CD4-positive, CD25-positive, alpha-beta regulatory T cell (primary cell): Measurements from ENCODE around the gene FOXJ3. TPM values are rescaled to one million over a fixed set of nuclear protein-coding genes. Genes with fewer than 3 reads are reported as not detected.
"Not testable (repeated sequence)": the region's sequence is repeated elsewhere in the genome, so short reads cannot be mapped to it uniquely, and the experiment has no call there.

ENCODE experiments used
- ATAC-seq, 2 donors: fragments of 150-1000 bp; cut with Tn5 transposase; one replicate each; pipeline ENCODE4 v1.10.0; 2021; ENCODE audit warnings: low read depth in 2 of 2, moderate number of reproducible peaks in 2 of 2, moderate library complexity in 1 of 2
- DNase-seq, 3 donors: peaks; one replicate each; pipeline versions ENCODE4 v3.0.0 to v3.0.0-alpha.2; 2012 to 2022; ENCODE audit warnings: mixed read lengths in 1 of 3
- H3K27ac ChIP-seq: one replicate; pipeline ENCODE4 v1.7.0; 2013; ENCODE audit warnings: mild to moderate bottlenecking, low read length; ENCODE audit not compliant: insufficient read depth, poor library complexity, severe bottlenecking
- H3K27me3 ChIP-seq: one replicate; pipeline ENCODE4 v1.7.0; 2013; ENCODE audit warnings: low read length; ENCODE audit not compliant: control insufficient read depth, insufficient read depth
- H3K36me3 ChIP-seq: one replicate; pipeline ENCODE4 v1.7.0; 2013; ENCODE audit warnings: mild to moderate bottlenecking, low read length, moderate library complexity; ENCODE audit not compliant: control insufficient read depth, insufficient read depth
- H3K4me1 ChIP-seq: 2 replicates; pipeline ENCODE4 v1.7.0; 2013; ENCODE audit warnings: mild to moderate bottlenecking, low read length; ENCODE audit not compliant: insufficient read depth, control insufficient read depth, poor library complexity, severe bottlenecking
- H3K4me3 ChIP-seq: one replicate; pipeline ENCODE4 v1.7.0; 2013; ENCODE audit warnings: low read depth, mild to moderate bottlenecking, low read length, moderate library complexity
- H3K9me3 ChIP-seq, 2 experiments: 1 replicate in 1 of 2; 2 replicates in 1 of 2; pipeline ENCODE4 v1.7.0; 2013; ENCODE audit warnings: low read length in 2 of 2, mild to moderate bottlenecking in 1 of 2, moderate library complexity in 1 of 2; ENCODE audit not compliant: control insufficient read depth in 2 of 2
- H3K27ac Mint-ChIP-seq, 3 donors: one replicate each; pipeline ENCODE4 v1.8.0; 2020 to 2022; ENCODE audit warnings: mild to moderate bottlenecking in 3 of 3, mixed read lengths in 3 of 3, moderate library complexity in 2 of 3
- H3K27me3 Mint-ChIP-seq: one replicate; pipeline ENCODE4 v1.8.0; 2022; ENCODE audit warnings: mild to moderate bottlenecking, mixed read lengths
- H3K36me3 Mint-ChIP-seq: one replicate; pipeline ENCODE4 v1.8.0; 2020; ENCODE audit warnings: mixed read lengths
- H3K4me1 Mint-ChIP-seq, 4 donors: one replicate each; pipeline ENCODE4 v1.8.0; 2020 to 2022; ENCODE audit warnings: mixed read lengths in 4 of 4, mild to moderate bottlenecking in 1 of 4
- H3K4me3 Mint-ChIP-seq, 4 donors: one replicate each; pipeline ENCODE4 v1.8.0; 2020 to 2022; ENCODE audit warnings: mild to moderate bottlenecking in 4 of 4, mixed read lengths in 4 of 4, moderate library complexity in 3 of 4
- H3K9me3 Mint-ChIP-seq, 7 donors: one replicate each; pipeline ENCODE4 v1.8.0; 2020 to 2022; ENCODE audit warnings: mixed read lengths in 7 of 7, mild to moderate bottlenecking in 3 of 7, moderate library complexity in 2 of 7
- polyA plus RNA-seq, 4 donors: library from polyadenylated mRNA; unstranded; fragments of 300-500 nt; fragmentation: Illumina TruSeq; gene quantifications; one replicate each; pipeline ENCODE4 v1.2.3, GENCODE V29; 2021
- total RNA-seq: library from RNA; stranded (reverse); gene quantifications from one replicate; pipeline ENCODE4 v1.2.3, GENCODE V29; 2022

Gene FOXJ3
- total and polyA plus RNA-seq, 5 donors from 2014 or later: 21.0 to 68.6 (median 37.1) TPM

DNA sequence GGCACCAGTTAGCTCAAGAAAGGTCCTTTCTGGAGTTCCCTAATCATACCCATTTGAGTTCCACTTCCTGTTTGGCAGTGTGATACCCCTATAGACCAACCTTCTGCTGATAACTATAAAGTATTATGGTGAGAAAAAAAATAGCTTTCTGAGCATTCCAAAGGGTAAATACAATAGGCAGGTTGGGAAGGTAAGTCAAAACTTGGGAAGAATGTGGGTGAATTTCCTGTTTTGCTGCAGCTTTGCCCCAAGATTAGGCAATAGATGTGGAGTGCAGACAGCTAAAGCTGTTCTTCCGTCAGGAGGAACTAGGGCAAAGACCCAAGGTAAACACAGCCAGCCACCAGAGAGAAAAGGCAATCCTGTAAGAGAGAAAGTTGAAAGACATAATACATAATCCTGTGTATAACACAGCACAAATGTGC is 120.6 kb downstream of the FOXJ3 start:
- H3K4me1 Mint-ChIP-seq: peaks cover 17 to 38% (median 35%) of the 10 kb centered on the region in 4 donors
- peaks cover 0 to 17% (median 4%) of the 10 kb centered on the region in 7 donors for H3K9me3 Mint-ChIP-seq
- no peak overlapping the region for H3K27ac Mint-ChIP-seq
- Histone ChIP-seq H3K4me1 (no peaks in the 10 kb centered on the region), H3K27ac (no peak overlapping the region), H3K9me3 (peaks cover 6 to 16% of the 10 kb centered on the region in 2 experiments), H3K36me3 (peaks cover 13% of the 10 kb centered on the region), H3K27me3 (no peaks in the 10 kb centered on the region), H3K4me3 (no peak overlapping the region)
- no peaks in the 10 kb centered on the region for H3K27me3 Mint-ChIP-seq
- H3K36me3 Mint-ChIP-seq: peaks cover 53% of the 10 kb centered on the region
- DNase-seq: no peak
- ATAC-seq: no peak
- no peak overlapping the region for H3K4me3 Mint-ChIP-seq

- Histone ChIP-seq H3K4me1 (no peaks in the 10 kb centered on the region), H3K36me3 (peaks cover 13% of the 10 kb centered on the region), H3K9me3 (peaks cover 6 to 16% of the 10 kb centered on the region in 2 experiments), H3K27ac (no peak overlapping the region), H3K27me3 (no peaks in the 10 kb centered on the region), H3K4me3 (no peak overlapping the region)
- peaks cover 49% of the 10 kb centered on the region for H3K36me3 Mint-ChIP-seq
- no peaks in the 10 kb centered on the region for H3K27me3 Mint-ChIP-seq
- DNase-seq: no peak
- H3K4me3 Mint-ChIP-seq: no peak overlapping the region
- ATAC-seq: no peak
- peaks cover 0 to 21% (median 5%) of the 10 kb centered on the region in 7 donors for H3K9me3 Mint-ChIP-seq
- H3K27ac Mint-ChIP-seq: peak overlapping the region in 1 of 3 donors; percentile 56
- H3K4me1 Mint-ChIP-seq: peaks cover 26 to 45% (median 35%) of the 10 kb centered on the region in 4 donors
Measured at GRCh38 chr1:42211224-42211623, 123.8 kb downstream of the FOXJ3 start.

DNA sequence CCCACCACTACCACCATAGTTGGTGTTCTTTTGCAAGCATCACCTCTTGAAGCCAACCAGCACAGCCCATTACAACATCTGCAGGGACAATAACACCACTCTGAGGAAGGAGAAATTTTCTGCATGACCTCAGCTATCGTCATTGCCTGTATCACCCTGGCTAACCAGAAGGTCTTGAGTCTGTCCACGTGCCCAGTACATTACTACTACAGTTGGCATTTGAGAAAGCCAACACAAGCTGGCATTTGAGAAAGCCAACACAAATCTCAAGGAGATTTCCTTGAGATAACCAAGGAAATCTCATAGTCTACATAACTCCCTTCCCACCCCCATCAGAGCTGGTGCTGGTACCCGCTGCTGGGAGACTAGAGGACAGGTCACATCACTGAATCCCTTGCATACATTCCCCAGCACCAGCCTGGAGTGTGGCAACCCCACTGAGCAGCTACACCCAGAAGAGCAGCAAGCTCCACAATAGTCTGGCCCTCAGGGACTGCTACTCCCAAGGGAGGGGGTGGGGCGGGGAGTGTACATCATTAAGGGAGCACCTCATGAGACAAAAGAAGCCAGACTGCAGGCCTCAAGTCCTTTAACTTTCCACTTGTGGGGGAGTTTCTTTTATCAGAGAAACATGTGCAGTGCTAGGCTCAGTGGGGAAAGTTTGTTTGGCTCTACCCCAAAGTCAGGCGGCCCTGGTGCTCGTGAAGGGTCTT is 124.5 kb downstream of the FOXJ3 start:
- Mint-ChIP-seq H3K4me3 (no peak overlapping the region), H3K9me3 (peaks cover 0 to 21% (median 5%) of the 10 kb centered on the region in 7 donors), H3K27ac (no peak overlapping the region), H3K36me3 (peaks cover 53% of the 10 kb centered on the region), H3K4me1 (peaks cover 26 to 45% (median 35%) of the 10 kb centered on the region in 4 donors), H3K27me3 (no peaks in the 10 kb centered on the region)
- Histone ChIP-seq H3K27me3 (no peaks in the 10 kb centered on the region), H3K4me3 (no peak overlapping the region), H3K36me3 (peaks cover 19% of the 10 kb centered on the region), H3K4me1 (no peaks in the 10 kb centered on the region), H3K9me3 (peaks cover 6 to 16% of the 10 kb centered on the region in 2 experiments), H3K27ac (no peak overlapping the region)
- no peak for DNase-seq
- ATAC-seq: no peak

- H3K36me3 Mint-ChIP-seq: peaks cover 55% of the 10 kb centered on the region
- no peaks in the 10 kb centered on the region for H3K27me3 Mint-ChIP-seq
- H3K27ac Mint-ChIP-seq: no peak overlapping the region
Measured at GRCh38 chr1:42209526-42210251, 125.3 kb downstream of the FOXJ3 start.

DNA sequence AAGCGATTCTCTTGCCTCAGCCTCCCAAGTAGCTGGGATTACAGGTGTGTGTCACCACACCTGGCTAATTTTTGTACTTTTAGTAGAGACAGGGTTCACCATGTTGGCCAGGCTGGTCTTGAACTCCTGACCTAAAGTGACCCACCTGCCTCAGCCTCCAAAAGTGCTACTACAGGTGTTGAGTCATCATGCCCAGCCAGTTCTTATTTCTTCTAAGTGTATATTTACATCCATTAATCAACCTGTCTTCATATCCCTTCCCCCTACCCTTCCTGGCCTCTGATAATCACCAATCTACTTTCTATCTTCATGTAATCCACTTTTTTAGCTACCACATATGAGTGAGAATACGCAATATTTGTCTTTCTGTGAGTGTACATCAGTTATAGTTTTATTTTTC is 128.1 kb downstream of the FOXJ3 start:
- Histone ChIP-seq H3K9me3 (peaks cover 6 to 11% of the 10 kb centered on the region in 2 experiments), H3K36me3 (peaks cover 38% of the 10 kb centered on the region)
- peaks cover 19 to 39% (median 26%) of the 10 kb centered on the region in 4 donors for H3K4me1 Mint-ChIP-seq
- not testable (repeated sequence) for H3K4me3 ChIP-seq, DNase-seq, H3K4me1 ChIP-seq, H3K27me3 ChIP-seq, H3K27ac Mint-ChIP-seq, H3K27me3 Mint-ChIP-seq, H3K4me3 Mint-ChIP-seq, H3K27ac ChIP-seq, ATAC-seq
- H3K9me3 Mint-ChIP-seq: peaks cover 0 to 14% (median 5%) of the 10 kb centered on the region in 7 donors
- H3K36me3 Mint-ChIP-seq: peaks cover 58% of the 10 kb centered on the region

More at GRCh38 chr1:42209526-42210251, 125.3 kb downstream of the FOXJ3 start:
- no peak overlapping the region for H3K4me3 Mint-ChIP-seq
- H3K9me3 Mint-ChIP-seq: peaks cover 0 to 20% (median 5%) of the 10 kb centered on the region in 7 donors
- no peaks in the 10 kb centered on the region for H3K4me1 ChIP-seq
- peaks cover 6 to 16% of the 10 kb centered on the region in 2 experiments for H3K9me3 ChIP-seq
- H3K27me3 ChIP-seq: no peaks in the 10 kb centered on the region
- H3K4me3 ChIP-seq: no peak overlapping the region
- H3K27ac ChIP-seq: no peak overlapping the region
- ATAC-seq: no peak
- no peak for DNase-seq
- peaks cover 26 to 44% (median 30%) of the 10 kb centered on the region in 4 donors for H3K4me1 Mint-ChIP-seq
- peaks cover 24% of the 10 kb centered on the region for H3K36me3 ChIP-seq

GRCh38 chr1:42206164-42206563 is 128.9 kb downstream of the FOXJ3 start:
- H3K27me3 Mint-ChIP-seq: no peaks in the 10 kb centered on the region
- H3K36me3 Mint-ChIP-seq: peaks cover 61% of the 10 kb centered on the region
- peaks cover 38% of the 10 kb centered on the region for H3K36me3 ChIP-seq
- no peak overlapping the region for H3K4me3 ChIP-seq
- peaks cover 0 to 16% (median 3%) of the 10 kb centered on the region in 7 donors for H3K9me3 Mint-ChIP-seq
- H3K27me3 ChIP-seq: no peaks in the 10 kb centered on the region
- H3K4me1 ChIP-seq: no peaks in the 10 kb centered on the region
- no peak overlapping the region for H3K27ac Mint-ChIP-seq
- H3K4me1 Mint-ChIP-seq: peaks cover 15 to 35% (median 25%) of the 10 kb centered on the region in 4 donors
- ATAC-seq (no peak), DNase-seq (no peak)
- peaks cover 6 to 12% of the 10 kb centered on the region in 2 experiments for H3K9me3 ChIP-seq
- H3K4me3 Mint-ChIP-seq: peak overlapping the region in 1 of 4 donors; percentile 18
- no peak overlapping the region for H3K27ac ChIP-seq

GRCh38 chr1:42201986-42202385 is 133.0 kb downstream of the FOXJ3 start:
- Histone ChIP-seq H3K4me1 (no peaks in the 10 kb centered on the region), H3K4me3 (no peak overlapping the region), H3K27me3 (no peaks in the 10 kb centered on the region), H3K27ac (no peak overlapping the region), H3K36me3 (peaks cover 55% of the 10 kb centered on the region), H3K9me3 (peaks cover 6 to 12% of the 10 kb centered on the region in 2 experiments)
- H3K9me3 Mint-ChIP-seq: peaks cover 0 to 16% (median 3%) of the 10 kb centered on the region in 7 donors
- H3K4me3 Mint-ChIP-seq: no peak overlapping the region
- H3K36me3 Mint-ChIP-seq: peaks cover 60% of the 10 kb centered on the region
- H3K27me3 Mint-ChIP-seq: no peaks in the 10 kb centered on the region
- ATAC-seq (no peak), DNase-seq (no peak)
- H3K27ac Mint-ChIP-seq: no peak overlapping the region
- peaks cover 2 to 8% (median 3%) of the 10 kb centered on the region in 4 donors for H3K4me1 Mint-ChIP-seq
